GM06990 (cell line): ENCODE data around the gene XG.

ENCODE experiments used
- DNase-seq: peaks from one replicate; pipeline ENCODE4 v3.0.0-alpha.2; 2011; ENCODE audit not compliant: insufficient read length; ENCODE audit errors: extremely low read depth
- H3K27me3 ChIP-seq: replicated peaks from 2 replicates; pipeline ENCODE4 v1.6.0; 2011; ENCODE audit warnings: low read length; ENCODE audit not compliant: control insufficient read depth, insufficient read depth
- H3K36me3 ChIP-seq: 2 replicates; pipeline ENCODE4 v1.5.1; 2011; ENCODE audit warnings: low read length; ENCODE audit not compliant: control insufficient read depth, insufficient read depth
- H3K4me3 ChIP-seq: replicated peaks from 2 replicates; pipeline ENCODE4 v1.5.1; 2011; ENCODE audit warnings: low read depth, mild to moderate bottlenecking, control low read depth, low read length
- TF ChIP-seq, protein P1 (sequence below): IDR thresholded peaks from 2 replicates; pipeline ENCODE4 v1.5.1; 2011; ENCODE audit warnings: low read length, control low read depth, mild to moderate bottlenecking, inconsistent platforms; ENCODE audit not compliant: insufficient read depth, poor library complexity, severe bottlenecking

The XG gene

DNA sequence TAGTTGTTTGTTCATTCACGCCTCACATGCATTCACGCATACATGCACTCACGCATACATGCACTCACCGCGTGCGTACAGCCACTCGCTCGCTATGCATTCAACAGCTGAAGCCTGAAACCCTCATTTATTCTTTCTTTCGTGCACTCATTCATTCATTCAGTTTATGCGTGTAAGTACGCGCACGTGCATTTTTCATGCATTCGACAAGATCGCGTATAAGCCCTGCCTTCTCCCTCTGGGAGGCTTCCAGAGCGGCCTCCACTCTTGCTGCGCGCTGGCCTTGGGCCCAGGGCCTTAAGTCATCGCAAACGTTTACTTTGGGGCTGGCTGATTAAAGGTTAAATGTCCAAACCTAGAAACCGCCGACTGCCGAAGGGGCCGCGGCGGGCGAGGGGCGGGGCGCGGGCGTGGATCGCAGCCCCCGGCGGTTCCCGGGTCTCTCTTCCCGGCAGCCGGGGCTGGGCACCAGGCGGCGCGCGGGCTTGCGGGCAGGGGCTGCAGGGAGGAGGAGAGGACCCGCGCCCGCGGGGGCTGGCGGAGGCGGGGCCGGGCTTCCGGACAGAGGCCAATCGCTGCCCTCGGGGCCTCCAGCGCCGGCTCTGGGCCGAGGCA lies 76.6 kb downstream of the XG start, which contains the start of gene GYG2:
Gene GYG2, plus strand, starts transcription at position 587 of the 615 bp plus-strand sequence. CDS start 1,259 bp downstream, outside the sequence.
- DNase-seq, result no peak
- TF ChIP-seq, protein P1, sequence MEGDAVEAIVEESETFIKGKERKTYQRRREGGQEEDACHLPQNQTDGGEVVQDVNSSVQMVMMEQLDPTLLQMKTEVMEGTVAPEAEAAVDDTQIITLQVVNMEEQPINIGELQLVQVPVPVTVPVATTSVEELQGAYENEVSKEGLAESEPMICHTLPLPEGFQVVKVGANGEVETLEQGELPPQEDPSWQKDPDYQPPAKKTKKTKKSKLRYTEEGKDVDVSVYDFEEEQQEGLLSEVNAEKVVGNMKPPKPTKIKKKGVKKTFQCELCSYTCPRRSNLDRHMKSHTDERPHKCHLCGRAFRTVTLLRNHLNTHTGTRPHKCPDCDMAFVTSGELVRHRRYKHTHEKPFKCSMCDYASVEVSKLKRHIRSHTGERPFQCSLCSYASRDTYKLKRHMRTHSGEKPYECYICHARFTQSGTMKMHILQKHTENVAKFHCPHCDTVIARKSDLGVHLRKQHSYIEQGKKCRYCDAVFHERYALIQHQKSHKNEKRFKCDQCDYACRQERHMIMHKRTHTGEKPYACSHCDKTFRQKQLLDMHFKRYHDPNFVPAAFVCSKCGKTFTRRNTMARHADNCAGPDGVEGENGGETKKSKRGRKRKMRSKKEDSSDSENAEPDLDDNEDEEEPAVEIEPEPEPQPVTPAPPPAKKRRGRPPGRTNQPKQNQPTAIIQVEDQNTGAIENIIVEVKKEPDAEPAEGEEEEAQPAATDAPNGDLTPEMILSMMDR, result no peak

DNA sequence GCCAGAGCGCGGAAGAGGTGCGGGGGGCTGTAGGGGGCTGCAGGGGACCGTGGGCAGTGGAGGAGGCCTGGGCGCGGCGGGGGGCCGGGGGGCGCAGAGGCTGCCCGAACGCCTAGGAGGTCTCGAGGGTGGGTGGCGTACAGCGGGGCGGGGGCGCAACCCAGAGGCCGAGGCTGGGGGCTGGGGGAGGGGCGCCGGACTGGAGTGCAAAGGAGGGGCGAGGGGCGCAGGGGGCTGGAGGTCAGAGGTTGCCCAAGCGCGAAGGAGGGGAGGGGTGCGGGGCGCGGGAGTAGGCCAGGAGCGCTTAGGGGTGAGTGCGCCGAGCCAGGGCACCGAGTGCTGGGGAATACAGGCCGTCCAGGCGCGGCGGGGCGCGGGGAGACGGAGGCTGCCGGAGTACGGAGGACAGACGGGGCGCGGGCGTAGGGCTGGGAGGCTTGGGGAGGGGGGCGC lies 77.1 kb downstream of the XG start:
- Histone ChIP-seq H3K27me3 (no peaks in the 10 kb centered on the region), H3K36me3 (no peaks in the 10 kb centered on the region), H3K4me3 (no peak overlapping the region)
- no peak for DNase-seq
- TF ChIP-seq, protein P1, result no peak

More for the DNA sequence above, 76.6 kb downstream of the XG start, which contains the start of gene GYG2:
- Histone ChIP-seq H3K36me3 (no peaks in the 10 kb centered on the region), H3K4me3 (no peak within 1 kb of the TSS), H3K27me3 (no peaks in the 10 kb centered on the region)

DNA sequence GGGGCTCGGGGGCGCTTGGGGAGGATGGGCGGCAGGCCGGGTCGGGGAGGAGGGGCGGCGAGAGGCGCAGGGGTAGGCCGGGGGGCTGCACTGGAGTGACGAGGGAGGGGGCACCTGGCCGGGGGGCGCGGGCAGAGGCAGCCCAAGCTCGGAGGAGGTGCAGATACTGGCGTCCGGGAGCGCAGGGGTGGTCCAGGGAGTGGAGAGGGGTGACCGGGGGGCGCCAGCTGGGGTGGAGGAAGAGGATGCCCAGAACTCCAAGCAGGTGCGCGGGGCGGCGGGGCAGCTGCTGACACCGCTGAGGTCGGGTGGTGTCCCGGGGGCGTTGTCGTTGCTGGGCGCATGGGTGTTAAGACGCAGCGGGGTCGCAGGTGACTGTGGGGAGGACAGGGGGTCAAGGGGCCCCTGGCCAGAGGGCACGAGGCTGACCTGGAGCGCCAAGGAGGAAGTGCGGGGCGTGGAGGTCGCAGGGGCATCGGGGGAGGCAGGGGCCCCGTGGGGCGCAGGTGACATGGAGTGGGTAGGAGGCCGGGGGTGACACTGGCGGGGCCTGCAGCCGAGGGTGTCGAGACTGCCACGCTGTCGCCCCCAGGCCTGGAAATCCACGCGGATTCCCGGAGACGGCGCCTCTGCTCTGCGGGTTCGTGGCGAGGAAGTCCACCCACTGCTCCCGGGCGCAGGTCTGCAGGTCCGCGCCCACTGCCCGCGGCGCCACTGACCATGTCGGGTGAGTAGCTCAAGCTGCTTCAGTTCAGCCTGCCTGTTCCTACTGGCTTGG lies 77.8 kb downstream of the XG start:
- H3K36me3 ChIP-seq, result no peaks in the 10 kb centered on the region
- TF ChIP-seq, protein P1, result no peak
- no peak overlapping the region for H3K4me3 ChIP-seq
- H3K27me3 ChIP-seq, result no peaks in the 10 kb centered on the region; the same call in 1 of the 2 replicates
- DNase-seq, result no peak

DNA sequence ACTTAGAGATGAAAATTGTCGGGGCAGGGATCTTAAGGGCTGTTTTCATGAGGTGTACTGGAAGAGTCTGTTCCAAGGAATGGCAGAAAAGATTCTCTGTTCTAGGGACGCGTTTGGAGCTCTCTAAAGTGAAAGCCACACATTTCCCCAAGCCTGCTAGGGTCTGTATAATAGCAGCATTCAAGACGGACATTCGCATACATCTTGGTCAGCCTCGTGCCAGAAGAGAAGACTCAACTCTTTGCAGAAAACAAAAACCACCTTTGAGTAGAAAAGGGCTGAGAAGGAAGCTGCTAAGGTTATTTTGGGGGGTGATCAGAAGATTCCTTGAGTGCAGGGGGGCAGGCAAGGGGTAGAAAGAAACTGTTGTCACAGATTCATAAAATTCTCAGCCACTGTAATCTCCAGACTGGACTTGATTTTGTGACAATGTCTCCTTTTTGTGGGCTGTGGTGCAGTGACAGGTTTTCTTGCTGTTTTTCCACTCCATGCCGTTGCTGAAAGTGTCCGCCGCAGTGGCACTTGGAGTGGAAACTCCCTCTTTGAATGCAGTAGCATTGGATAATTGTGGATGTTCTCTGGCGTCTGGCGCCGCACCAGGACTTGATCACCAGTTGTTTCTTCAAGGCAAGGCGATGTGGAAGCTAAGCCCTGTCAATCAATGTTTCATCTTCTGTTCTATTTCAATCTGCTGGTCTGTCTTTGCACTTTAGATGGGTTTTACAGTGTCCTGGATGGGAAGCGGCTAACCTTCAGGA lies 79.8 kb downstream of the XG start:
- DNase-seq, result no peak
- H3K36me3 ChIP-seq, result no peaks in the 10 kb centered on the region
- TF ChIP-seq, protein P1, result no peak
- H3K4me3 ChIP-seq, result no peak overlapping the region
- H3K27me3 ChIP-seq, result no peaks in the 10 kb centered on the region; the same call in 1 of the 2 replicates

DNA sequence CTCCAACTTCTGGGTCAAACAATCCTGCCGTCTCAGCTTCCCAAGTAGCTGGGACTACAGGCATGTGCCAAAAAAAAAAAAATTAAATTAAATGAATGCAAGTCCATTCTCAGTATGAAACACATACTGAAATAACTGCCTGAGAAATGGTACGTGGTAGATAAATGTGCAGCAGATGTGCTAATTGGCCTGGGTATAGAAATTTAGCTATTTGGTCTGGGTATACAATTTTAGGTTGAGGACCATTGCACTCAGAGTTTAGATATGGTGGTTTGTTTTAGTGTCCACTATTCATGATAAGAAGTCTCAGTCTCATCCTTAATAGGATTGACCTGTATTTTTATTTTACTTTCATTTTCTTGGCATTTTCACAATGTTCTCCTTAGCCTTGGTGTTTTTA lies 86.1 kb downstream of the XG start:
- no peak overlapping the region for H3K4me3 ChIP-seq
- TF ChIP-seq, protein P1, result no peak
- DNase-seq, result no peak
- no peaks in the 10 kb centered on the region; the same call in 1 of the 2 replicates for H3K27me3 ChIP-seq
- H3K36me3 ChIP-seq, result no peaks in the 10 kb centered on the region
